HG03103 (cell line): Measurements from ENCODE around the gene LARP1.
"Not testable (repeated sequence)": the region's sequence is repeated elsewhere in the genome, so short reads cannot be mapped to it uniquely, and the experiment has no call there.

Experiments
- ATAC-seq: cut with Tn5 transposase; IDR thresholded peaks from one replicate; pipeline ENCODE4 v1.9.1; 2021; ENCODE audit warnings: low read depth; ENCODE audit not compliant: unreplicated experiment

LARP1 gene

DNA sequence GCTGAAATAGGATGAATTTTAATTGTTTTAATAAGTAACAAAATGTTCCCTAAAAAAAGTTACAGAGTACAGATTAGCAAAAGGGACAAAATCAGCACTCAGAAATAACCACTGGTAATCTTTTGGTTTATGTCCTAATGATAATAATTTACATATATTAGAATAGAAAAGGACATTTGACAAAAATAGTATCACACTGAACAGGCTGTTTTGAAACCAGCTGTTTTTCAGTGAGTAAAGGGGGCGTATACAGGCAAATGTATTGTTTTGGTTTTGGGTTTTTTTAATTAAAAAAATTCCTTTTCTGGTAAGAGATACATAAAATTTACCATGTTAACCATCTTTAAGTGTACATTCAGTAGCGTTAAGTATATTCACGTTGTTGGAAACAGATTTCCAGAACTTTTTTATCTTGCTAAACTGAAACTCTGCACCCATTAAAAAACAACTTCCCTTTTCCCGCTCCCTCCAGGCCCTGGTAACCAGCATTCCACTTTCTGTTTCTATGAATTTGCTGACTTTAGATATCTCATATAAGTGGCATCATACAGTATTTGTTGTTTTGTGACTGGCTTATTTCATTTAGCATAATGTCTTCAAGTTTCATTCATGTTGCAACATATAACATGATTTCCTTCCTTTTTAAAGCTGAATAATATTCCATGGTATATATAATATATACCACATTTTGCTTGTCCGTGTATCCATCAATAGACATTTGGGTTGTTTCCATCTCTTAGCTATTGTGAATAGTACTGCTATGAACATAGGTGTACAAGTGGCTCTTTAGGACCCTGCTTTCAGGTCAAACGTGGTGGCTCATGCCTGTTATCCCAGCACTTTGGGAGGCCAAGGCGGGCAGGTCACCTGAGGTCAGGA lies 20.6 kb upstream of the LARP1 start:
- ATAC-seq: no peak

DNA sequence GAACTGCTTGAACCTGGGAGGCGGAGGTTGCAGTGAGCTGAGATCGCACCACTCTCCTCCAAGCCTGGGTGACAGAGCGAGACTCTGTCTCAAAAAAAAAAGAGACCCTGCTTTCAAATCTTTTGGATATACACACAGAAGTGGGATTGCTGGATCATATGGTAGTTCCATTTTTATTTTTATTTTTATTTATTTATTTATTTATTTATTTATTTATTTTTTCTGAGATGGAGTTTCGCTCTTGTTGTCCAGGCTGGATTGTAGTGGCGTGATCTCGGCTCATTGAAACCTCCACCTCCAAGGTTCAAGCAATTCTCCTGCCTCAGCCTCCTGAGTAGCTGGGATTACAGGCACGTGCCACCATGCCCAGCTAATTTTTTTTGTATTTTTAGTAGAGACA lies 19.8 kb upstream of the LARP1 start:
- not testable (repeated sequence) for ATAC-seq

DNA sequence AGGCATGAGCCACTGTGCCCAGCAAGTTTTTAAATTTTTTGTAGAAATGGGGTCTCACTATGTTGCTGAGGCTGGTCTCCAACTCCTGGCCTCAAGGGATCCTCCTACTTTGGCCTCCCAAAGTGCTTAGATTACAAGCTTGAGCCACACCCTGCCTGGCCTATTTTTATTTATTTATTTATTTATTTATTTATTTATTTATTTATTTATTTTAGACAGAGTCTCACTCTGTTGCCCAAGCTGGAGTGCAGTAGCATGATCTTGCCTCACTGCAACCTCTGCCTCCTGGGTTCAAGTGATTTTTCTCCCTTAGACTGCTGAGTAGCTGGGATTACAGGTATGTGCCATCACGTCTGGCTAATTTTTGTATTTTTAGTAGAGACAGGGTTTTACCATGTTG lies 18.8 kb upstream of the LARP1 start:
- ATAC-seq: not testable (repeated sequence)

DNA sequence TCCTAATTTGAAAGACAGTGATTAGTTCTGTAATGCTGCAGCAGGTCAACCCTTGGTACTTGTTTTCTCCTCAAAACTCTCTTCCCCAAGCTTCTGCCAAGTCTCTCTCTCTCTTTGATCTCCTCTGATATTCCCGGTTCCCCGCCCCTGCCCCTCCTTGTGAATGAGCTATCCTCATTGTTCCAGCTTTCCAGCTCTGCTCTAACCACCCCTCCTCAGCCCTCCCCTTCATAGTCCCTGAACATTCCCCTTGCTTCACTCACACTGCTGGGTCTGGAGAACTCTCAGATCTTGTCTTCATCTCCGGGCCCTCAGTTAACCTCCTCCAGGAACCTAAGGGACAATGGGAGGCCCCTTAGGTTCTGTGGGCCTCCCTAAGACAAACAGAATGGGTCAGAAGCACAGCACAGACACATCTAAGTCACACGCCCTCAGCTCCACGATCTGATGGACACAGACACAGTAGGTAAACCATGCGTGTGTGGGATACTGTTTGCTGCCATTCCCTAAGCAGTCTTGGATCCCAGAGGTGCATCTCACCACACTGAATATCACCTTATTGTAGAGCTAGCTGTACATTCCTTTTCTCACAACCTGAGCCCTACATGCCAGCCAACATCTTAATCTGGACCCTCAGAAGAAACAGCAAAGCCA lies 17.4 kb upstream of the LARP1 start:
- no peak for ATAC-seq

DNA sequence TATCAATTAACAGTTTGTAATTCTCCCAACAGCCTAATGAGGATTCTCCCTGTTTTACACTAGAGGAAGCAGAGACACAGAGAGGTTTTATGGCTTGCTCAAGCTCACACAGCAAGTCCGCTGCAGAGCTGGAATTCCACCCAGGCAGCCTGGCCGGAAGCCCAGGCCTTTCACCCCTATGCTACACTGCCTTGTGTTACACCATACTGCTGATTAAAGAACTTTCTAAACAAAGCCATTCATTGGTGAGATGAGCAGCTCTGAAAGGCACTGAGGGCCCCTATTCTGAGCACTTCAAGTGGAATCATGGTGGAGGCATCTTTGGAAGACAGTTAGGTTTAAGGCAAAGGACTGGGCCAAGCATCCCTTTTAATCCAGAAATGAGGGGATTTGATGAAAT lies 14.7 kb upstream of the LARP1 start:
- ATAC-seq: no peak

DNA sequence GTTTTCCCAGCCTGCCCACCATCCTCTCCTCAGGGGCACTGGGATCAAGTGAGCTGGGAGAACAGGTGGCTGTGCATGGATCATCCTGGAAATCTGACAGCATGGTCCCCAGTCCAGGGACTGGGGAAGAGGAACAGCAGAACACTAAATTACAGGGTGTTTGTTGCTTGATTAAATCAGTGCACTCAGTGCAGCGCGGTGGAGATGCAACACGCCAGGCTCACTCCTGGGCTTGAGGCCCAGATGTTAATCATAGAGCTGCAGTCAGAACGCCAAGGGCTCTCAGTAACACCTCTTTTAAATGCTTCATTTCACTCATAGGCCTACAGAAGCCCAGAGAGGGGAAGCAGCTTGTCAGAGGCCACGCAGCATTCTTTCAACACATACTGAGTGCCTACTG lies 14.2 kb upstream of the LARP1 start:
- ATAC-seq: no peak

DNA sequence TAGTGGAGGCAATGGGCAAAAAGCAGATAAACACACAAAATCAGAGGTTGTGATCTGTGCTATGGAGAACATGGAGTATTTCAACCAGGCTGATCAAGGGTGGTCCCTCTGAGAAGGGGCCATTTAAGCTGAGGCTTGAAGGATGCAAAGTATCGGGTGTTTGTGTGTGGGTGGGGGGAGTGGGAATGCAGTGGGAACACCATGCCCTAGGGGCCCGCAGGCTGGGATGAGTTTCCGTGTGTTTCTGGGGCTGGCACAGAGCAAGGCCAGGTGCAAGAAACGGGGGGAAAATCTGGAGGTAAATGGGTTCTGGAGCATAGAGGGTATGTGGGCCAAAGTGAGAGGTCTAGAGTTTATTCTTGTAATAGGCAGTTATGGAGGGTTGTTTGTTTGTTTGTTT lies 13.8 kb upstream of the LARP1 start:
- ATAC-seq: no peak

DNA sequence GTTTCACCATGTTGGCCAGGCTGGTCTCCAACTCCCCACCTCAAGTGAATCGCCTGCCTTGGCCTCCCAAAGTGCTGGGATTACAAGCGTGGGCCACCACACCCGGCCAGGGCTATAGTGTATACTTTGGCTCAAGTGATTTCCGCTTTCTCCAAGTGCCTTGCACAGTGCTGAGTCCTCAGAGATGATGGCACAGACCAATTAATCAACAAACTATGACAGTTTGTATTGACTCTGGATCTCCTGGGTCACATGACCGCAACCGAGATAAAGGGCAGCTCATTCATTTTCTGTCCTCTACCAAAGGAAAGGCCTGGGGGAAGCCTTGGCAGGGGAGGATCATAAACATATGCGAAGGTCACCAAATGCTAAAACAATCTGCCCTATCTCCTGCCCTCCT lies 11.4 kb upstream of the LARP1 start:
- no peak for ATAC-seq

DNA sequence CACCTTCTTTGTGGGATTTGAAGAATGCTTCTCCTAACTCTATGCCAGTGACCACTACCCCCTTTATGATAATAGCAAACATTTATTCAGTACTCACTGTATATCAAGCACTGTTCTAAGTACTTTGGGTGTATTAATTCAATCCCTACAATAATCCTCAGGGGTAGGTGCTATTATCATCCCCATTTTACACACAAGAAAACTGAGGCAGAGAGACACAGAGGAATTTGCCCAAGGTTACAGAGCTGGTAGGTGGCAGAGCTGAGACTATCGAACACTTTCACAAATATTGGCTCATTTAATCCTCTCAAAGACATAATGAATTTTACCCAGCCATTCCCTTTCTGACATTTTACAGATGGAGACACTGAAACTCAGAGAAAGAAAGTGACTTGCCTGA lies 9.8 kb upstream of the LARP1 start:
- ATAC-seq: no peak

DNA sequence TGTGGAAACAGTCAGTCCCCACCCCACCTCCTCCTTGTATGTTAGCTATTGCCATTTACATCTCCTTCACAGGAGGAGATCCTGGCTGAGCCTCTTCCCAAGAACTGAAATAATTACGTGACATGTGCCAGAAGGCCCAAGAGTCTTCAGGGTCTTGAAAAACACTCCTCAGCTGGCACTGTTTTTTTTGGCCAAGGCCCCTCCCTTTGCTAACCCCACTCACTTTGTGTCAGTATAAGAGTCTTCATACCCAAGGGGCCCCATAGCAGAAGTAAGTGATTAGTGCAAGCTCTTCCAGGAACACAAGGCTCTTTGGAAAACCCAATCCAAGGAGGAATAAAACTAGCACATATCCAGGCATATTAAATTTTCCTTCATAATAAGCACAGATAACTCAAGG lies 5.7 kb upstream of the LARP1 start:
- ATAC-seq: no peak

DNA sequence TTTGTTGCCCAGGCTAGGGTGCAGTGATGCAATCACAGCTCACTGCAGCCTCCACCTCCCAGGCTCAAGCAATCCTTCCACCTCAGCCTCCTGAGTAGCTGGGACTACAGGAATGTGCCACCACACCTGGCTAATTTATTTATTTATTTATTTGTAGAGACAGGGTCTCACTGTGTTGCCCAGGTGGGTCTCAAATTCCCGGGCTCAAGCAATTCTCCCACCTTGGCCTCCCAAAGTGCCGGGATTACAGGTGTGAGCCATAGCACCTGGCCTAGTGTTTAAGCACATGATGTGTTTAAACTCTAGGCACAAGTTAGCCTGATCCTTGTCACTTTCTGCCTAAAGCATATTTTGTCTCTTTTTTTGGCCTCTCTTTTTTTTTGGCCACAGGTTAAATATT lies 4.5 kb upstream of the LARP1 start:
- not testable (repeated sequence) for ATAC-seq

DNA sequence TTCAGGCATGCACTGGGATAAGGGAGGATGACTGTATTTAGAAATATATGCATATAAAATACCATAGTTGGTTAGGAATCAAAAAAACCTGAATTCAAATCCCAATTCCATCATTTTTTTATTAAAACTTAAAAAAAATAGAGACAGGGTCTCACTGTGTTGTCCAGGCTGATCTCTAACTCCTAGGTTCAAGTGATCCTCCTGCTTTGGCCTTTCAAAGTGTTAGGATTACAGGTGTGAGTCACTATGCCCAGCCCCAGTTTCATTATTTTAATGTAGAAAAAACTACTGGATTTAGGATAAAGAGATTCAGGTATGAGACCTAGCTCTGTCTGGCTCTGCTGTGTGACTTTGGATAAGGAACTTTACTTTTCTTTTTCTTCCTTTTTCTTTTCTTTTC lies 3.3 kb upstream of the LARP1 start:
- no peak for ATAC-seq

DNA sequence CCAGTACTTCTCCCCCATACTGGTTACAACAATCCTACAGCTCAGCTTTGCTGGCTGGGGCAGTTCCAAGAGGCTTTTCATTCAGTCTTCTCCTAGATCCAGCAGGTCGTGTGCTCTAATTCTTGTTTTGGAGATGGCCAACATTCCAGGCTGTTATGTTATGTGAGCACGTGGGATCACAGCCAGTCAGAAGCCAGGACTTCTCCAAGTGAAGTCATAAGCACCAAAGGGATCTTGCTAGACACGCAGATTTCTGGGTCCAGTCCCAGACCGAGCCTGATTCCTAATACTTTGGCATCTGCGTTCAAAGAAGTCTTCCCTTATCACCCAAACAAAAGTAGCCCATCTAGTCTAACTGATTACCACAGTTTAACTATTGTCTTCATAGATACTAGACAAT lies 1.4 kb upstream of the LARP1 start:
- ATAC-seq: no peak

DNA sequence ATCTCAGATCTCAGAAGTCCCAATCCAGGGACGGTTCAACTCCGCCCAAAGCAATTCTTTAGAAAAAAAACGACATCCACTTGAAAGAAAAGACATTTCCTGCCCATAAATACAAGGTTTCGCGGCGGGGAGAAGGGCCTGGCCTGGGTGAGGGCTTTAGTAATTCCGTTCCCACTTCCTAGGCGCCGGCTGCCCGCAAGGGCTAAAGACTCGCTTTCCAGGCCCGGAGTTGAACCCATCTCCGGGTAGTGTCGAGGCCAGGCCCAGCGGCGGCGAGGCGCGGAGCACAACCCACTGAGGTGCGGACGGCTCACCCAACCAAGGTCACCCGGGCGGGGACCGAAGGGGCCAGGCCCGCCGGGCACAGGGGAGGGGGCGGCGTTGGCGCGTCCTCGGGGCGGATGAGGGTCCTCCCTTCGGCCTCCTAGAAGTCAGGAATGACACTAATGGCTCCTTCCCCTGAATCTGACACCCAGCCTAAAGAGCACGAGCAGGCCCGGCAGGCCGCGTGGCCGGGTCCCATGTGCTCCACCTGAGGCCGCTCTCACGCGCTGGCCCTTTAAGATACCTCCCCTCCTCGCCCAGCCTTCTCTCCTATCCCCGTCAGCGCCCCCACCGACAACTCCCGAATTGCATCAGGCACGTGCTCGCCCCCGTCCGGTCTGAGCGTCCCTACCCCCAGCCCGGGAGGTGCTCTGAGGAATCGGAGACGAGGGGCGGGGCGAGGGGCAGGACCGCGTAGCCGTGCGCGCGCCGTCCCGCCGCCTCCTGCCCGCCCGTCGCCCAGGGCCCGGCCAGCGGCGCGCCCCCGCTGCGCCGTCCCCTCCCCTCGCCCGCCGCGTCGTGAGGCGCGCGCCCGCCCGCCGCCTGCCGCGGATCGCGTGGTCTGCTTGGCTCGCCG lies 467 bp upstream of the LARP1 start:
- peak; percentile 88 for ATAC-seq

DNA sequence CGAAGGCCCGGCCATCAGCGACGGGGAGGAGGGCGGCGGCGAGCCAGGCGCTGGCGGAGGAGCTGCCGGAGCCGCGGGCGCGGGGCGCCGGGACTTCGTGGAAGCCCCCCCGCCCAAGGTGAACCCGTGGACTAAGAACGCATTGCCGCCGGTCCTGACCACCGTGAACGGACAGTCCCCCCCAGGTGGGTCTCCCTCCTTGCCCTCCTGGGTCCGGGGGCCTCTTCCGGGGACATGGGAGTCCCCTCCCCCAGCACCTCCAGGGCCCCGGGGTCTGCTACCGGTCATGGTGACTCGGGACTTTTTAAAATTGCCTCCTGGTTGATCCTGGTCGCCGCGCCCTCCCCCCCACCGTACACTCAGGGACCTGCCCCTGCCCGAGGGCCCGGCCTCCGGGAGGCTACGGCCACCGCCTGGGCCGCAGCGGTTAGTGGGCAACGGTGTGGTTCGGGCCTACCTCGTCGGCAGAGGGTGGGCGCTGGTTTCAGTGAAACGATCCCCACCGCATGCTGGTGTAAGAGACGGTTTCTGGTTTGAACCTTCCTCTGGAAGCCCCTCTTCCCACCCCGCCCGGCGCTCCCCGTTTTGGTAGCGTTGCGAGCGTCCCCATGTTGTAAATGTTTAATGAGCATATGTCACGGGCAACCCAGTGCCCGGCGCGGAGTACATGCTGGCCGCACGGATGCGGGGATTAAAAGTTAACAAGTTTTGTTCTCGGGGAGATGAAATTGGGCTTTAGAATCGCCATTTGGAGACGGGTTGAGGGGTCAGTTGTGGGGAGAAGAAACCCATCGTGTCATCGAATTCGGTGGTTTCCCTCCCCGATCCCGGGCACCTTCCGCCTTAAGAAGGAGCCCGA lies 1.1 kb downstream of the LARP1 start:
- no peak for ATAC-seq

DNA sequence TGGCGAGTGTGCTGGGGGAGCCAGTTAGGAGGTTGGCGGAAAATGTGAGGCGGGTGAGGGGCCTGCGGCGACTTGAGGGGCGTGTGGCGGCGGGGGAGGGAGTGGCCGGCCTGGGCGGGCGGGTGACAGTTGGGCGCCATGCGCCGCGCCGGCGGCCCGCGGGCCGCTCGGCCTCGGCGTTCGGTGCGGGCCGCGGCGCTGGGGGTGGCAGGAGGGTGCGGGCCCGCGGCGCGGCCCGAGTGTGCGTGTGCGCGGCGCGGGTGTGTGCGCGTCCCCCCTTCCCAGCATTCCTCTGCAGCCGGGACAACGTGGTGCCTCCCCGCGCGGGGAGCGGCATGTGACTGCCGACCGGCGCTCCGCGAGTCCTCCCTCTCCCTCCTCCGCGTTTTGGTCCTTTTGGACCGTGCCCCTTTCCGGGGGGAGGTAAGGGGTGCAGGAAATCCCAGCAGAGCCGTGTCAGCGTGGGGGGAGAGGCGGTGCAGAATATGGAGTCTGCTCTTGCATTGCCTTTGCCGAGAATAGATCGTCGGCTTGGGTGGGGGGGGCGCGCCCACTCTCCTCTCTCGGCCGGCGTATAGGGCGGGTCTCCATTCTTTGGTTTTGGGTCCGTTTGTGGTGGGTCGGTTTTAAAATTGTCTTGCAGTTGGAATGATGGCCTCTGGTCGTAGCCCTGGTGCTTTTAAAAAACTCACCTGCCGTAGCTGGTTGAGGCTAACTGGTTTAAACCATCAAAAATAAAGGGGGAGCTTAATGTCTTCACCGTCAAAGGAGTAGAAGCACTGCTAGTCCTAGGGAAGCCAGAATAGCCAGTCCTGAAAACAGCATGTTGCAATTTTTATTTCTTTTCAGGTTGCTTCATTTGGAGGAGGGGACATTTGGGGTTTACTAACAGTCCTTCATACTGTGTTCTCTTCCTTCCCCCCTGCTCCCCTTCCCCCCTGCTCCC lies 2.0 kb downstream of the LARP1 start:
- ATAC-seq: no peak

DNA sequence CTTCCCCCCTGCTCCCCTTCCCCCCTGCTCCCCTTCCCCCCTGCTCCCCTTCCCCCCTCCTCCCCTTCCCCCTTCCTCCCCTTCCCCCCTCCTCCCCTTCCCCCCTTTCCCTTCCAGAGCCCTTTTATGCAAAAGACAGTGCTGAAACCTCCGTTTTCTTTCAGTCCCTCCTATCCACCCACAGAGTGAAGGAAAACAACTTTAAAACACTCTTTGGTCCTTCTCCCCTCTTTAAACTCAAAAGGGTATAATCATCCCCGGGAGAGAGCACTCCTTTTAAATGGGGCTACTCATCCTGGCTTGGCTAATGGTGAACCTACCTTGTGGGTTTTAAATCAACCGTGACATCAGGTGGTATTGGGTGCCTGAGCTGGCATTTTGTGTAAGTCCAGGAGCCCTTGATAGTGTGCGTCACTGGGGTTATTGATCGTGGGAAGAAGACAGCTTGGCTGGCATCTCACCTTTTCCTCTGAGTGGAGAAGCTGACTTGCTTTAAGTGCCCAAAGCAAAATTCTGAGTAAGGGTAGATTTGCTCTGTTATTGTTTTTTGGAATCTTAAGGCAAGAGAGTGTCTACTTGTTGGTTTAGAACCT lies 2.7 kb downstream of the LARP1 start:
- ATAC-seq: no peak

DNA sequence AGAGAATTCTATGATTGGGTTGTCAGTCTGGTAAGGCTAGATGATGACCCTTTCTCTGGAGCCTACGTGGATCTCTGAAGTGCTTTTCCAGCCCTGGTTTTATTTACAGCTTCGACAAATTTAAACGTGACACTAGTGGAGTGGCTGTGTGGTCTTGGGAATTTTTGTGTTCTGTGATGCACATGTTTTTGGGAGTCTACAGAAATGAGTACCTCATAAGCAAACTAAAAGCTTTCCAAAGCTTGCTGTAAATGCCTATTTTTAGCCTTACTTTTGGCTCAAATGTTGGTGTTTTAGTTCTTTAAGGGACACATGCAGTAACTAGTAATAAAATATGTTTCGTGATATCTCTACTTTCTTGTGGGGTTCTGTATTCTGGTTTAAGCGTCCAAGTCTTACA lies 3.3 kb downstream of the LARP1 start:
- no peak for ATAC-seq

DNA sequence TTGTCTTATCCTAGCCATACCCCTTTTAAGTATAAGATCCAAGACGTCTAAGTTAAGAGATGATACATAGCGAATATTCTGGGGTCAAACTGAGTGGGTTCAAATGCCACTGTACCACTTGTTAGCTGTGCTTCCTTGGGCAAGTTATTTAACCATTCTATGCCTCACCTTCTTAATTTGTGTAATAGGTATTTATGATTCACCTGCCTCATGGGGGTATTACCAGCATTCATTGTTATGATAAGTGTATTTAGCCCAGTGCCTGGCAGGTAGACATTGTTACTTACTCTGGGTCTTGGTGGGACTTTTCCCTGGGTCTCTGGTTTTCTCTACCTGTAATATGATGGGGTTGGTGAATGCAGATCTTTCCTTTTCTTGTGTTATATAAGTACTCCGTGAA lies 3.8 kb downstream of the LARP1 start:
- no peak for ATAC-seq
